Astrocyte (in vitro differentiated cells and primary cell): Measurements from ENCODE around the gene ZNF764.

Experiments
- CTCF ChIP-seq: IDR thresholded peaks from 2 replicates; pipeline ENCODE4 v1.5.1; 2011; ENCODE audit warnings: low read depth, mild to moderate bottlenecking, inconsistent platforms, low read length, moderate library complexity; ENCODE audit not compliant: insufficient read depth
- EZH2 ChIP-seq: IDR thresholded peaks from 2 replicates; pipeline ENCODE4 v1.6.1; 2012; ENCODE audit warnings: mild to moderate bottlenecking, low read length, inconsistent platforms; ENCODE audit not compliant: insufficient read depth

GRCh38 chr16:30601966-30602365 lies 43.8 kb upstream of the ZNF764 start:
- TF ChIP-seq EZH2 (no peak), CTCF (no peak)
